ENCODE data around the gene DOCK4. TPM values are rescaled to one million over a fixed set of nuclear protein-coding genes. Genes with fewer than 3 reads are reported as not detected.

The DOCK4 gene
- total RNA-seq, 1 donor: 31.8 TPM

GRCh38 chr7:111740942-111741341 lies 465.3 kb downstream of the DOCK4 start:
- Histone ChIP-seq H2AFZ (ENCODE audit: low read length) (no peak overlapping the region), H3K9me3 (ENCODE audit: low read depth, low read length) (no peaks in the 10 kb centered on the region), H3K4me1 (ENCODE audit: insufficient read depth, low read length) (peaks cover 6% of the 10 kb centered on the region), H3K4me2 (ENCODE audit: insufficient read depth, low read length) (no peak overlapping the region), H3K4me3 (ENCODE audit: insufficient read depth, low read length) (no peak overlapping the region), H3K27me3 (ENCODE audit: insufficient read depth, low read length) (no peaks in the 10 kb centered on the region), H4K20me1 (ENCODE audit: insufficient read depth, low read length) (no peaks in the 10 kb centered on the region), H3K27ac (ENCODE audit: low read depth, low read length) (no peak overlapping the region), H3K36me3 (ENCODE audit: insufficient read depth, low read length) (no peaks in the 10 kb centered on the region), H3K79me2 (ENCODE audit: insufficient read depth, low read length) (no peaks in the 10 kb centered on the region)
- no peak for DNase-seq (ENCODE audit: insufficient read length, low spot score, missing footprints)
- TF ChIP-seq, protein P1, sequence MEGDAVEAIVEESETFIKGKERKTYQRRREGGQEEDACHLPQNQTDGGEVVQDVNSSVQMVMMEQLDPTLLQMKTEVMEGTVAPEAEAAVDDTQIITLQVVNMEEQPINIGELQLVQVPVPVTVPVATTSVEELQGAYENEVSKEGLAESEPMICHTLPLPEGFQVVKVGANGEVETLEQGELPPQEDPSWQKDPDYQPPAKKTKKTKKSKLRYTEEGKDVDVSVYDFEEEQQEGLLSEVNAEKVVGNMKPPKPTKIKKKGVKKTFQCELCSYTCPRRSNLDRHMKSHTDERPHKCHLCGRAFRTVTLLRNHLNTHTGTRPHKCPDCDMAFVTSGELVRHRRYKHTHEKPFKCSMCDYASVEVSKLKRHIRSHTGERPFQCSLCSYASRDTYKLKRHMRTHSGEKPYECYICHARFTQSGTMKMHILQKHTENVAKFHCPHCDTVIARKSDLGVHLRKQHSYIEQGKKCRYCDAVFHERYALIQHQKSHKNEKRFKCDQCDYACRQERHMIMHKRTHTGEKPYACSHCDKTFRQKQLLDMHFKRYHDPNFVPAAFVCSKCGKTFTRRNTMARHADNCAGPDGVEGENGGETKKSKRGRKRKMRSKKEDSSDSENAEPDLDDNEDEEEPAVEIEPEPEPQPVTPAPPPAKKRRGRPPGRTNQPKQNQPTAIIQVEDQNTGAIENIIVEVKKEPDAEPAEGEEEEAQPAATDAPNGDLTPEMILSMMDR (IDR thresholded peaks at IDR 0.05; ENCODE audit: extremely low read depth, low read depth, low read length): no peak

DNA sequence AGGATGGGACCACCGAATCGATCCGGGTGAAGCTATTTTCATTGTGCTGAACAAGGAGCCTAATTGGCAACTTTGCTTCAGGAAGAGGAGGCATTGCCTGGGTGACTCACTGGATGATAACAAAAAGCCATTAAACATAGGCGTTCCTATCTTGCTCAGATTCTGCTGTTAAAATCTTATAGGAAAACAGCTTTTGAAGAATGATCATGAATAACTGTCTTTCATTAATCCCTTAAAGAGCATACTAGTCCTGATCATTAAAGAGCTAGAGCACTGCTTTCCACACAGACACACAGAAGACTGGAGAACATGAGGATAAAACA lies 469.7 kb downstream of the DOCK4 start:
- H3K4me1 ChIP-seq (ENCODE audit: insufficient read depth, low read length): peaks cover 8% of the 10 kb centered on the region
- peak overlapping the region; percentile 23 for H2AFZ ChIP-seq (ENCODE audit: low read length)
- DNase-seq (ENCODE audit: insufficient read length, low spot score, missing footprints): peak; percentile 64
- no peaks in the 10 kb centered on the region for H3K36me3 ChIP-seq (ENCODE audit: insufficient read depth, low read length)
- H3K27ac ChIP-seq (ENCODE audit: low read depth, low read length): no peak overlapping the region
- no peak overlapping the region for H3K4me3 ChIP-seq (ENCODE audit: insufficient read depth, low read length)
- no peaks in the 10 kb centered on the region for H3K27me3 ChIP-seq (ENCODE audit: insufficient read depth, low read length)
- no peaks in the 10 kb centered on the region for H3K9me3 ChIP-seq (ENCODE audit: low read depth, low read length)
- no peaks in the 10 kb centered on the region for H3K79me2 ChIP-seq (ENCODE audit: insufficient read depth, low read length)
- no peaks in the 10 kb centered on the region for H4K20me1 ChIP-seq (ENCODE audit: insufficient read depth, low read length)
- peak overlapping the region; percentile 26 for H3K4me2 ChIP-seq (ENCODE audit: insufficient read depth, low read length)
- TF ChIP-seq, protein P1 (IDR thresholded peaks at IDR 0.05; ENCODE audit: extremely low read depth, low read depth, low read length): no peak

- no peaks in the 10 kb centered on the region for H3K9me3 ChIP-seq (ENCODE audit: low read depth, low read length)
- peak; percentile 75 for DNase-seq (ENCODE audit: insufficient read length, low spot score, missing footprints)
- H3K27ac ChIP-seq (ENCODE audit: low read depth, low read length): no peak overlapping the region
- H4K20me1 ChIP-seq (ENCODE audit: insufficient read depth, low read length): no peaks in the 10 kb centered on the region
- no peaks in the 10 kb centered on the region for H3K79me2 ChIP-seq (ENCODE audit: insufficient read depth, low read length)
- no peaks in the 10 kb centered on the region for H3K36me3 ChIP-seq (ENCODE audit: insufficient read depth, low read length)
- peaks cover 8% of the 10 kb centered on the region for H3K4me1 ChIP-seq (ENCODE audit: insufficient read depth, low read length)
- H3K27me3 ChIP-seq (ENCODE audit: insufficient read depth, low read length): no peaks in the 10 kb centered on the region
- peak overlapping the region; percentile 26 for H3K4me2 ChIP-seq (ENCODE audit: insufficient read depth, low read length)
- peak overlapping the region; percentile 23 for H2AFZ ChIP-seq (ENCODE audit: low read length)
- TF ChIP-seq, protein P1 (IDR thresholded peaks at IDR 0.05; ENCODE audit: extremely low read depth, low read depth, low read length): peak; percentile 88
- H3K4me3 ChIP-seq (ENCODE audit: insufficient read depth, low read length): no peak overlapping the region
These were observed 470.3 kb downstream of the DOCK4 start for GRCh38 chr7:111735661-111736551.

DNA sequence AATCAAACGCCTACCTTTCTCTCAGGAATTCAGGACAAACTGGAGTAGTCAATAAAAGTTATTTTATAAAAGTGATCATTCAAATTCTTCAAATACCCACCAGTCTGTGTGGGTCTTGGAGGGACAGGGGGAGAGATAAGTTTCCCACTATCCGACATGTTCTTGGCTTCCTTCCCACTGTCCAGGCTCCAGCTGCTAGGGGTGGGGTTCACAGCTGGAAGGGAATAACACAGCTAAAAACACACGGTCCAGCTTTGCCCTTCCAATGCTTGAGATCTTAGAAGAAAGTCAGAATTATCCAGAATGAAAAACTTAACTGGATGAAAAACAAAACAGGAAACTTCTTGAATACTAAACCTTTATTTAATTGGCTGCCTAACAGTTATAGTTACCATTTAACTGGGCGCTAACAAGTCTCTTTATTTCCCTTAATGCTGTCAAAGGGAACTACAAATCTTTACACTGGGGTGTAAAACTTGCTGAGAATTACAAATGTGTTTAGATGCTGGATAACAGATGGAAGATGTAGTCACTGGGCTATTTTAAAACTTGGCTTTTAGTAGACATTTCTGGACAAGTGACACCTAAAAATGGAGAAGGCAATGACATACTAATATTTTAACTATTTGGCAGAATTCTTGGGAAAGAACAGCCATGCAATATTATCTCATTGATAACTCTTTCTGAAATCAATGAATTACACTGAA lies 471.1 kb downstream of the DOCK4 start:
- H3K27ac ChIP-seq (ENCODE audit: low read depth, low read length): no peak overlapping the region
- no peak for DNase-seq (ENCODE audit: insufficient read length, low spot score, missing footprints)
- H3K36me3 ChIP-seq (ENCODE audit: insufficient read depth, low read length): no peaks in the 10 kb centered on the region
- TF ChIP-seq, protein P1 (IDR thresholded peaks at IDR 0.05; ENCODE audit: extremely low read depth, low read depth, low read length): no peak
- no peaks in the 10 kb centered on the region for H3K9me3 ChIP-seq (ENCODE audit: low read depth, low read length)
- no peaks in the 10 kb centered on the region for H4K20me1 ChIP-seq (ENCODE audit: insufficient read depth, low read length)
- no peak overlapping the region for H3K4me2 ChIP-seq (ENCODE audit: insufficient read depth, low read length)
- H3K4me1 ChIP-seq (ENCODE audit: insufficient read depth, low read length): peaks cover 8% of the 10 kb centered on the region
- no peak overlapping the region for H2AFZ ChIP-seq (ENCODE audit: low read length)
- H3K4me3 ChIP-seq (ENCODE audit: insufficient read depth, low read length): no peak overlapping the region
- no peaks in the 10 kb centered on the region for H3K79me2 ChIP-seq (ENCODE audit: insufficient read depth, low read length)
- H3K27me3 ChIP-seq (ENCODE audit: insufficient read depth, low read length): no peaks in the 10 kb centered on the region
